A673 (cell line): Measurements from ENCODE around the gene ESD.

Source experiments
- EZH2 ChIP-seq: fragments of 200-600 bp; sonication (generic); IDR thresholded peaks from 2 replicates; pipeline ENCODE4 v1.6.1; 2017; ENCODE audit warnings: borderline replicate concordance, low read depth, mild to moderate bottlenecking, mixed read lengths, antibody characterized with exemption, low read length; ENCODE audit not compliant: poor library complexity, severe bottlenecking
- TF ChIP-seq, protein P1 (sequence below): fragments of 300-800, 200-600 bp; sonication (generic); conservative IDR thresholded peaks from 2 replicates; pipeline ENCODE4 v1.5.1; 2017; ENCODE audit warnings: low read depth, mild to moderate bottlenecking, antibody characterized with exemption, low read length, moderate library complexity, mixed read lengths

DNA sequence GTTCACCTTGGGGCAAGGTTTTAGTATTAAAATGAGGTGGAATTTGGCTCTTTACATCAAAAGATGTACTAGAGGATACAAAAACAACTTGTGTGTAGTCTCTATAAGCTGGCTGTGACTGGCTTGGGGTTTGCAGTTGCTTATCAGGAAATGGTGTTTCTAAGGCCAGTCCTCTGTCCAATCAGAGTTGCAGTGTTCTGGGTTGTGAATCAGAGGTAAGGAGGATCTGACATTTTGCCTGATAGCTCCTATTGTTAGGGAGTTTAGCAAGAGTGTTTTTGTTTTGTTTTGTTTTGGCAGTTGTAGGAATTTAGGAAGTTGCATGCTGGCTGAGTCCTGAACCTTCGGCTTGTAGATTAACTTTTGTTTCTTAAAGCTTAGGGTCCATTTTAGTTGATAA lies 20.1 kb upstream of the ESD start:
- TF ChIP-seq, protein P1, sequence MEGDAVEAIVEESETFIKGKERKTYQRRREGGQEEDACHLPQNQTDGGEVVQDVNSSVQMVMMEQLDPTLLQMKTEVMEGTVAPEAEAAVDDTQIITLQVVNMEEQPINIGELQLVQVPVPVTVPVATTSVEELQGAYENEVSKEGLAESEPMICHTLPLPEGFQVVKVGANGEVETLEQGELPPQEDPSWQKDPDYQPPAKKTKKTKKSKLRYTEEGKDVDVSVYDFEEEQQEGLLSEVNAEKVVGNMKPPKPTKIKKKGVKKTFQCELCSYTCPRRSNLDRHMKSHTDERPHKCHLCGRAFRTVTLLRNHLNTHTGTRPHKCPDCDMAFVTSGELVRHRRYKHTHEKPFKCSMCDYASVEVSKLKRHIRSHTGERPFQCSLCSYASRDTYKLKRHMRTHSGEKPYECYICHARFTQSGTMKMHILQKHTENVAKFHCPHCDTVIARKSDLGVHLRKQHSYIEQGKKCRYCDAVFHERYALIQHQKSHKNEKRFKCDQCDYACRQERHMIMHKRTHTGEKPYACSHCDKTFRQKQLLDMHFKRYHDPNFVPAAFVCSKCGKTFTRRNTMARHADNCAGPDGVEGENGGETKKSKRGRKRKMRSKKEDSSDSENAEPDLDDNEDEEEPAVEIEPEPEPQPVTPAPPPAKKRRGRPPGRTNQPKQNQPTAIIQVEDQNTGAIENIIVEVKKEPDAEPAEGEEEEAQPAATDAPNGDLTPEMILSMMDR, result no peak
- no peak for TF ChIP-seq EZH2
